Endothelial cell of umbilical vein (primary cell): Measurements from ENCODE around the gene TRERF1. TPM values are rescaled to one million over a fixed set of nuclear protein-coding genes. Genes with fewer than 3 reads are reported as not detected.

Source experiments
- BruUV-seq: library from RNA; stranded (reverse); fragments of 400-500 nt; replicated peaks from 2 replicates; lab custom pipeline; 2021; lab: Mats Ljungman, UMichigan
- CTCF ChIA-PET: fragments of 300-600, 350-600 bp; sonication (Branson Sonifier 250); formaldehyde crosslinking; loops from one replicate; lab custom pipeline; 2021; ENCODE audit warnings: antibody characterized with exemption, inconsistent platforms; lab: Charles Lee
- POLR2A ChIA-PET: fragments of 300-600, 350-600 bp; sonication (Branson Sonifier 250); formaldehyde crosslinking; loops from one replicate; lab custom pipeline; 2021; ENCODE audit warnings: antibody characterized with exemption, inconsistent platforms; lab: Charles Lee
- DNase-seq: peaks from one replicate; pipeline ENCODE4 v3.0.0-alpha.2; 2011; ENCODE audit warnings: low read depth, low spot score
- FAIRE-seq: peaks from 2 replicates; lab custom pipeline; 2011; peaks lifted over from hg19 to GRCh38; lab: Jason Lieb, UNC
- H2AFZ ChIP-seq: 2 replicates; pipeline ENCODE4 v1.6.0; 2012; ENCODE audit warnings: low read depth, low read length, control low read depth, inconsistent platforms
- H3K27ac ChIP-seq: 2 replicates; pipeline ENCODE4 v1.5.1; 2011; ENCODE audit warnings: low read depth, mild to moderate bottlenecking, control low read depth, low read length, moderate library complexity; ENCODE audit not compliant: insufficient read depth
- H3K27me3 ChIP-seq, 2 experiments: 2 replicates each; pipeline versions ENCODE4 v1.6.0 to v1.6.1; 2011; ENCODE audit warnings: low read length in 2 of 2, mixed read lengths in 1 of 2; ENCODE audit not compliant: control insufficient read depth in 2 of 2, insufficient read depth in 2 of 2
- H3K36me3 ChIP-seq, 2 experiments: 2 replicates in 1 of 2; 3 replicates in 1 of 2; pipeline ENCODE4 v1.5.1; 2011; ENCODE audit warnings: low read length in 2 of 2, mild to moderate bottlenecking in 1 of 2, moderate library complexity in 1 of 2; ENCODE audit not compliant: control insufficient read depth in 2 of 2, insufficient read depth in 2 of 2; ENCODE audit errors: extremely low read depth in 1 of 2
- H3K4me1 ChIP-seq: 3 replicates; pipeline ENCODE4 v1.5.1; 2011; ENCODE audit warnings: mild to moderate bottlenecking, low read length; ENCODE audit not compliant: control insufficient read depth, insufficient read depth; ENCODE audit errors: extremely low read depth
- H3K4me2 ChIP-seq: 2 replicates; pipeline ENCODE4 v1.6.1; 2011; ENCODE audit warnings: low read length, control low read depth, mixed read lengths; ENCODE audit not compliant: insufficient read depth
- H3K4me3 ChIP-seq, 3 experiments: fragments of 200-600 bp in 1 of 3; sonication (generic), shearing (Covaris generic) in 1 of 3; replicated peaks in 1 of 3; 2 replicates each; pipeline ENCODE4 v1.5.1; 2011 to 2016; ENCODE audit warnings: control low read depth in 3 of 3, low read length in 3 of 3, mild to moderate bottlenecking in 2 of 3, inconsistent platforms in 1 of 3, low read depth in 1 of 3, moderate library complexity in 1 of 3; ENCODE audit not compliant: insufficient read depth in 1 of 3
- H3K79me2 ChIP-seq: 2 replicates; pipeline ENCODE4 v1.6.0; 2012; ENCODE audit warnings: low read length, inconsistent platforms; ENCODE audit not compliant: control insufficient read depth, insufficient read depth
- H3K9ac ChIP-seq: replicated peaks from 2 replicates; pipeline ENCODE3; 2011; ENCODE audit warnings: low read length, control low read depth; ENCODE audit not compliant: insufficient read depth; ENCODE audit errors: extremely low read depth
- H3K9me1 ChIP-seq: replicated peaks from 3 replicates; pipeline ENCODE4 v1.6.0; 2011; ENCODE audit warnings: mild to moderate bottlenecking, low read length; ENCODE audit not compliant: control insufficient read depth, insufficient read depth; ENCODE audit errors: extremely low read depth
- H3K9me3 ChIP-seq: replicated peaks from 2 replicates; pipeline ENCODE4 v1.5.1; 2012; ENCODE audit warnings: low read length, inconsistent platforms; ENCODE audit not compliant: control insufficient read depth, insufficient read depth
- H4K20me1 ChIP-seq: replicated peaks from 2 replicates; pipeline ENCODE3; 2011; ENCODE audit warnings: mild to moderate bottlenecking, low read length; ENCODE audit not compliant: control insufficient read depth, insufficient read depth; ENCODE audit errors: extremely low read depth
- EZH2 ChIP-seq: IDR thresholded peaks from 2 replicates; pipeline ENCODE4 v1.6.1; 2012; ENCODE audit warnings: borderline replicate concordance, low read depth, mild to moderate bottlenecking, moderate library complexity, low read length, inconsistent platforms; ENCODE audit not compliant: severe bottlenecking
- FOS ChIP-seq: IDR thresholded peaks from 2 replicates; pipeline ENCODE4 v1.6.1; 2011; ENCODE audit warnings: mild to moderate bottlenecking, low read length, moderate library complexity, borderline replicate concordance; ENCODE audit not compliant: insufficient read depth
- GATA2 ChIP-seq: IDR thresholded peaks from 2 replicates; pipeline ENCODE4 v1.7.0; 2011; ENCODE audit warnings: low read depth, mild to moderate bottlenecking, moderate library complexity, mixed read lengths, low read length; ENCODE audit not compliant: insufficient read length, insufficient read depth
- JUN ChIP-seq: IDR thresholded peaks from 2 replicates; pipeline ENCODE4 v1.6.1; 2011; ENCODE audit warnings: borderline replicate concordance, low read depth; ENCODE audit not compliant: insufficient read length, insufficient read depth
- MAX ChIP-seq: IDR thresholded peaks from 2 replicates; pipeline ENCODE4 v1.6.1; 2011; ENCODE audit not compliant: insufficient read depth, insufficient read length
- MYC ChIP-seq: IDR thresholded peaks from one replicate; pipeline ENCODE4 v1.6.1; 2011; ENCODE audit warnings: mild to moderate bottlenecking, low read depth, low read length
- POLR2A ChIP-seq: IDR thresholded peaks from 2 replicates; pipeline ENCODE4 v1.6.1; 2012; ENCODE audit warnings: low read depth, mild to moderate bottlenecking, control low read depth, low read length
- POLR2AphosphoS5 ChIP-seq: IDR thresholded peaks from 2 replicates; pipeline ENCODE4 v1.6.1; 2012; ENCODE audit warnings: low read depth, mild to moderate bottlenecking, control low read depth, low read length, moderate library complexity; ENCODE audit not compliant: insufficient read depth
- dilution Hi-C: fragments of 300-500 bp; cut with MboI; formaldehyde crosslinking; loops from one replicate; pipeline ENCODE4 v1.15.0; 2019; ENCODE audit warnings: low sequenced_read_pairs; ENCODE audit not compliant: extremely low pct_ligation_motif_present
- intact Hi-C: fragments of 100-400 bp; cut with micrococcal nuclease; formaldehyde crosslinking; loops from one replicate; pipeline ENCODE4 v1.10.0; 2022
- polyA plus RNA-seq, 4 experiments: library from polyadenylated mRNA; depleted of rRNA in 3 of 4; stranded (reverse) in 3 of 4; unstranded in 1 of 4; fragments of >200 nt; gene quantifications; 2 replicates each; pipeline versions ENCODE4 v1.2.1 to v1.2.3, GENCODE V29; 2011 to 2012; ENCODE audit warnings: missing spikeins in 1 of 4
- total RNA-seq: library from RNA; stranded (reverse); gene quantifications from 2 replicates; pipeline ENCODE4 v1.2.3, GENCODE V29; 2021
- TF ChIP-seq, protein P1 (sequence below), 2 donors: IDR thresholded peaks; 1 replicate in 1 of 2; 2 replicates in 1 of 2; pipeline ENCODE4 v1.5.1; 2011; ENCODE audit warnings: low read length in 2 of 2, mild to moderate bottlenecking in 2 of 2, moderate library complexity in 2 of 2, control low read depth in 1 of 2, inconsistent platforms in 1 of 2, low read depth in 1 of 2; ENCODE audit not compliant: insufficient read depth in 1 of 2; ENCODE audit errors: extremely low read depth in 1 of 2

Gene TRERF1
- total and polyA plus RNA-seq, 2 donors (not counting 3 experiments of a cell fraction or from before 2014, with no cell fraction given): 0.73 to 5.5 TPM

- CTCF ChIA-PET: interaction anchor here (1.0 to 1.2 kb wide), 2 partner anchors 12 to 15 kb away, joined by 3 to 6 read pairs; no protein-coding TSS in a partner anchor
- Histone ChIP-seq H3K4me2 (no peak overlapping the region), H3K4me1 (peaks cover 13% of the 10 kb centered on the region), H3K27ac (no peak overlapping the region), H3K9me3 (no peaks in the 10 kb centered on the region), H3K36me3 (no peaks in the 10 kb centered on the region), H3K79me2 (no peaks in the 10 kb centered on the region), H3K9ac (no peak overlapping the region), H3K9me1 (no peaks in the 10 kb centered on the region), H3K27me3 (no peaks in the 10 kb centered on the region), H3K4me3 (no peak overlapping the region), H2AFZ (no peak overlapping the region), H4K20me1 (no peaks in the 10 kb centered on the region)
- TF ChIP-seq EZH2 (no peak), GATA2 (no peak), FOS (no peak), MYC (no peak), MAX (no peak), JUN (no peak), POLR2AphosphoS5 (no peak), POLR2A (no peak)
- TF ChIP-seq, protein P1, sequence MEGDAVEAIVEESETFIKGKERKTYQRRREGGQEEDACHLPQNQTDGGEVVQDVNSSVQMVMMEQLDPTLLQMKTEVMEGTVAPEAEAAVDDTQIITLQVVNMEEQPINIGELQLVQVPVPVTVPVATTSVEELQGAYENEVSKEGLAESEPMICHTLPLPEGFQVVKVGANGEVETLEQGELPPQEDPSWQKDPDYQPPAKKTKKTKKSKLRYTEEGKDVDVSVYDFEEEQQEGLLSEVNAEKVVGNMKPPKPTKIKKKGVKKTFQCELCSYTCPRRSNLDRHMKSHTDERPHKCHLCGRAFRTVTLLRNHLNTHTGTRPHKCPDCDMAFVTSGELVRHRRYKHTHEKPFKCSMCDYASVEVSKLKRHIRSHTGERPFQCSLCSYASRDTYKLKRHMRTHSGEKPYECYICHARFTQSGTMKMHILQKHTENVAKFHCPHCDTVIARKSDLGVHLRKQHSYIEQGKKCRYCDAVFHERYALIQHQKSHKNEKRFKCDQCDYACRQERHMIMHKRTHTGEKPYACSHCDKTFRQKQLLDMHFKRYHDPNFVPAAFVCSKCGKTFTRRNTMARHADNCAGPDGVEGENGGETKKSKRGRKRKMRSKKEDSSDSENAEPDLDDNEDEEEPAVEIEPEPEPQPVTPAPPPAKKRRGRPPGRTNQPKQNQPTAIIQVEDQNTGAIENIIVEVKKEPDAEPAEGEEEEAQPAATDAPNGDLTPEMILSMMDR (IDR thresholded peaks at IDR 0.05; ENCODE audit: extremely low read depth in 1 of 2, insufficient read depth in 1 of 2, low read depth in 1 of 2, low read length in 2 of 2): no peak
- no TSS peak for BruUV-seq
- dilution Hi-C loops (no loop called here), intact Hi-C loops (no loop called here)
- FAIRE-seq: no peak
- POLR2A ChIA-PET: interaction anchor here (0.5 kb wide), 1 partner anchor 82 kb away, joined by 8 read pairs; no protein-coding TSS in a partner anchor
- no peak for DNase-seq
Measured at GRCh38 chr6:42276034-42276890, 175.5 kb downstream of the TRERF1 start.
